A549 treated with Mapracorat at 1 μM for 4 hours (cell line): ENCODE measurements around the gene C15orf39. TPM values are rescaled to one million over a fixed set of nuclear protein-coding genes. Genes with fewer than 3 reads are reported as not detected.

Source experiments
- total RNA-seq: library from RNA; stranded (reverse); fragments of 200-300 nt; extraction: Qiagen RNA extraction; gene quantifications from 5 replicates; pipeline ENCODE4 v1.2.3, GENCODE V29; 2022

Gene C15orf39
- total RNA-seq = 25.9 to 36.4 TPM (median 31.6 TPM) in 5 replicates

DNA sequence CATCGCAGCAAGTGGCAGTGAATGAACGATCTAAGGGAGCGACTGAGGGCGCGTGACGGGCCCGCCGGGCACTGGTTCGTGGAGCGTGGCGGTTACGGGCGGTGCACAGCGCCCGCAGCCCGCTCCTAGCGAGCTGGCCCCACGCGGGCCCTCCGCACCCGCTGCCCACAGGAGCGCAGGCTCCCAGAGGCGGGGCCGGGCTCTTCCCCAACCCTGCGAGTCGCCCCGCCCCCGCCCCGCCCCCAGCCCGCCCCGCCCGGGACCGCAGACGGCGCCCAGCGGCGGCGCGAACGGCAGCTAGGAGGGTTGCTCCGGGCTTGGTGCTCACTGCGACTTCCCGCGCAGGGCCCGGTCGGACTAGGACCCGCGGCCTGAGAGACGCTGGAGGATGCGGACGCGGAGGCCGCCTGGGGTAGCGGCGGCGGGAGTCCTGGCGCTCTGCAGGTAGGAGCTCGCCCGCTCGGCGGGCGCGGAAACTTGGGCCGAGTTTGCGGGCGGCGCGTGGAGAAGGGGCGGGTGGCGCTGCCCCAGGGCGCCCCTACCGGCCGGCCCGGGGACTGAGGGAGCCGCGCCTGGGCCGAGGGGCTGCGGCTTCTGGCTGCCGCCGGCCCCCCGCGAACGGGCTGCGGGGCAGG, at the start of gene C15orf39:
Gene C15orf39, plus strand, starts transcription at position 267 of the 635 bp plus-strand sequence. CDS start 4,167 bp downstream, outside the sequence.

DNA sequence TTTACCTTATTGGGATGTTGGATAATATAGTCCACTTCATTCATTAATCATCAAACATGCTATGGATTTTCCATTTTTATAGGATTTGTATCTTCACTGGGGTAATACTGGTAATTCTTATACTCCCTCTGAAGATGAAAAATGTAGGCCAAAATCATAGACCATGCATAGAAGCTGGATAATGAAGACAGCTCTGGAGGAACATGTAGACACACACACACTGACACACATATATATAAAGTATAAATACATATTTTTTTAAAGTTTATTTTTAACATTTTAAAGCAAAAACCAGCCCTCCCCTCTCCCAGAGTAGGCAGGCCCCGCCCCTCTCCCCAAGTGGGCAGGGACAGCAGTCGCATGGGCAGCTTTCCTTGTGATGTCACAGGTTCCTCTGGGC, 56.4 kb downstream of the C15orf39 start, which contains the start of gene GOLGA6C:
Gene GOLGA6C, plus strand, starts transcription at position 301 of the 400 bp plus-strand sequence. CDS start 265 bp downstream, outside the sequence.

Other genes with a start within 250 kb of the C15orf39 start
- gene RPP25, start 245.1 kb upstream of the C15orf39 start, total RNA-seq = 18.9 to 28.4 TPM (median 26.6 TPM) in 5 replicates
- 10.3 to 14.6 TPM (median 12.4 TPM) in 5 replicates for gene SCAMP5, start 206.3 kb upstream of the C15orf39 start, total RNA-seq
- 18.0 to 21.6 TPM (median 18.2 TPM) in 5 replicates for gene PPCDC, start 178.3 kb upstream of the C15orf39 start, total RNA-seq
- gene GOLGA6C, start 56.5 kb downstream of the C15orf39 start, total RNA-seq = 0.08 TPM in 1 of 5 replicates, not detected in the others
- 0.07 to 0.14 TPM in 2 of 5 replicates, not detected in the others for gene GOLGA6D, start 81.0 kb downstream of the C15orf39 start, total RNA-seq
- gene COMMD4, start 134.2 kb downstream of the C15orf39 start, total RNA-seq = 172 to 190 TPM (median 180 TPM) in 5 replicates
- 2.0 to 2.9 TPM (median 2.6 TPM) in 5 replicates for gene NEIL1, start 145.2 kb downstream of the C15orf39 start, total RNA-seq
- 65.7 to 99.7 TPM (median 78.1 TPM) in 5 replicates for gene MAN2C1, start 166.7 kb downstream of the C15orf39 start, total RNA-seq
- gene SIN3A, start 249.8 kb downstream of the C15orf39 start, total RNA-seq = 24.8 to 32.2 TPM (median 28.8 TPM) in 5 replicates